DND-41 (cell line): ENCODE measurements around the gene ADGRA3.

Experiments
- ATAC-seq: fragments of 200-7000 bp; cut with Tn5 transposase; 3 replicates; pipeline ENCODE4 v1.9.1; 2021; ENCODE audit warnings: low read depth; ENCODE audit not compliant: insufficient read depth
- DNase-seq: peaks from one replicate; pipeline ENCODE4 v3.0.0-alpha.2; 2020
- H2AFZ ChIP-seq: 2 replicates; pipeline ENCODE4 v1.6.0; 2012; ENCODE audit warnings: low read depth, low read length
- H3K27ac ChIP-seq: 2 replicates; pipeline ENCODE4 v1.5.1; 2012; ENCODE audit warnings: low read length, inconsistent platforms
- H3K27me3 ChIP-seq: fragments of 200-600 bp; sonication (generic); 2 replicates; pipeline ENCODE4 v1.6.0; 2012; ENCODE audit warnings: low read length, mild to moderate bottlenecking, inconsistent platforms; ENCODE audit not compliant: insufficient read depth, poor library complexity
- H3K36me3 ChIP-seq: 2 replicates; pipeline ENCODE4 v1.5.1; 2012; ENCODE audit warnings: low read length, inconsistent platforms; ENCODE audit not compliant: insufficient read depth
- H3K4me1 ChIP-seq: 2 replicates; pipeline ENCODE4 v1.5.1; 2012; ENCODE audit warnings: mild to moderate bottlenecking, low read length; ENCODE audit not compliant: insufficient read depth
- H3K4me2 ChIP-seq: 2 replicates; pipeline ENCODE4 v1.6.0; 2012; ENCODE audit warnings: mild to moderate bottlenecking, moderate library complexity, low read length, inconsistent platforms; ENCODE audit not compliant: insufficient read depth
- H3K4me3 ChIP-seq, 2 experiments: fragments of 200-600 bp in 1 of 2; shearing (Covaris generic) in 1 of 2; 2 replicates each; pipeline ENCODE4 v1.5.1; 2012 to 2016; ENCODE audit warnings: inconsistent platforms in 2 of 2, low read length in 2 of 2, mild to moderate bottlenecking in 2 of 2, low read depth in 1 of 2, moderate library complexity in 1 of 2
- H3K79me2 ChIP-seq: 2 replicates; pipeline ENCODE4 v1.6.0; 2012; ENCODE audit warnings: low read length, inconsistent platforms; ENCODE audit not compliant: insufficient read depth
- H3K9ac ChIP-seq: 2 replicates; pipeline ENCODE4 v1.6.0; 2012; ENCODE audit warnings: low read depth, mild to moderate bottlenecking, inconsistent platforms, low read length, moderate library complexity
- H3K9me3 ChIP-seq: 2 replicates; pipeline ENCODE4 v1.5.1; 2012; ENCODE audit warnings: low read length, moderate library complexity, mild to moderate bottlenecking, inconsistent platforms; ENCODE audit not compliant: insufficient read depth, severe bottlenecking
- H4K20me1 ChIP-seq: 2 replicates; pipeline ENCODE4 v1.6.0; 2012; ENCODE audit warnings: low read length; ENCODE audit not compliant: insufficient read depth
- EZH2 ChIP-seq: IDR thresholded peaks from 3 replicates; pipeline ENCODE4 v1.6.1; 2012; ENCODE audit warnings: borderline replicate concordance, low read depth, mild to moderate bottlenecking, moderate library complexity, low read length, inconsistent platforms; ENCODE audit not compliant: severe bottlenecking
- TF ChIP-seq, protein P1 (sequence below): IDR thresholded peaks from 2 replicates; pipeline ENCODE4 v1.5.1; 2012; ENCODE audit warnings: borderline replicate concordance, low read length, moderate library complexity, mild to moderate bottlenecking; ENCODE audit not compliant: poor library complexity, severe bottlenecking; ENCODE audit errors: extremely low read depth

The ADGRA3 gene

DNA sequence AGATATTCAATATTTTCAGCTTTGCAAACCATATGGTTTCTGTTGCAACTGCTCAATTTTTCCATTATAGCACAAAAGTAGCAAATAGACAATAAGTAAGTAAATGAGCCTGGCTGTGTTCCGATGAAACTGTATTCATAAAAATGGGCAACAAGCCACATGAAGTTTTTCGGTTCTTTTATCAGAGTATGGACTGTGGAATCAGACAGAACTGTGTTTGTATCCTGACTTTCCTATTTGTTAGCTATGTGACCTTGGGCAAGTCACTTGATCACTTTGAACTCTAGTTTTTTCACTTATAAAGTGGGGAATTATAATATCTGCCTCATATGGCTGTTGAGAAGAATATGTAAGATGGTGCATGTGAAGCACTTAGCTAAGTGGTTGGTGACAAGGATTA is 23.4 kb upstream of the ADGRA3 start:
- no peak overlapping the region for H3K4me2 ChIP-seq
- H3K79me2 ChIP-seq, result no peaks in the 10 kb centered on the region
- no peak overlapping the region for H3K4me3 ChIP-seq
- no peaks in the 10 kb centered on the region for H3K36me3 ChIP-seq
- H3K4me1 ChIP-seq, result no peaks in the 10 kb centered on the region
- DNase-seq (no peak), ATAC-seq (no peak)
- no peak overlapping the region for H2AFZ ChIP-seq
- peaks cover 8% of the 10 kb centered on the region for H3K9me3 ChIP-seq
- no peak overlapping the region for H3K27ac ChIP-seq
- H3K27me3 ChIP-seq, result no peaks in the 10 kb centered on the region
- H3K9ac ChIP-seq, result no peak overlapping the region
- no peaks in the 10 kb centered on the region for H4K20me1 ChIP-seq
- TF ChIP-seq, protein P1, sequence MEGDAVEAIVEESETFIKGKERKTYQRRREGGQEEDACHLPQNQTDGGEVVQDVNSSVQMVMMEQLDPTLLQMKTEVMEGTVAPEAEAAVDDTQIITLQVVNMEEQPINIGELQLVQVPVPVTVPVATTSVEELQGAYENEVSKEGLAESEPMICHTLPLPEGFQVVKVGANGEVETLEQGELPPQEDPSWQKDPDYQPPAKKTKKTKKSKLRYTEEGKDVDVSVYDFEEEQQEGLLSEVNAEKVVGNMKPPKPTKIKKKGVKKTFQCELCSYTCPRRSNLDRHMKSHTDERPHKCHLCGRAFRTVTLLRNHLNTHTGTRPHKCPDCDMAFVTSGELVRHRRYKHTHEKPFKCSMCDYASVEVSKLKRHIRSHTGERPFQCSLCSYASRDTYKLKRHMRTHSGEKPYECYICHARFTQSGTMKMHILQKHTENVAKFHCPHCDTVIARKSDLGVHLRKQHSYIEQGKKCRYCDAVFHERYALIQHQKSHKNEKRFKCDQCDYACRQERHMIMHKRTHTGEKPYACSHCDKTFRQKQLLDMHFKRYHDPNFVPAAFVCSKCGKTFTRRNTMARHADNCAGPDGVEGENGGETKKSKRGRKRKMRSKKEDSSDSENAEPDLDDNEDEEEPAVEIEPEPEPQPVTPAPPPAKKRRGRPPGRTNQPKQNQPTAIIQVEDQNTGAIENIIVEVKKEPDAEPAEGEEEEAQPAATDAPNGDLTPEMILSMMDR, result no peak
- no peak for TF ChIP-seq EZH2

DNA sequence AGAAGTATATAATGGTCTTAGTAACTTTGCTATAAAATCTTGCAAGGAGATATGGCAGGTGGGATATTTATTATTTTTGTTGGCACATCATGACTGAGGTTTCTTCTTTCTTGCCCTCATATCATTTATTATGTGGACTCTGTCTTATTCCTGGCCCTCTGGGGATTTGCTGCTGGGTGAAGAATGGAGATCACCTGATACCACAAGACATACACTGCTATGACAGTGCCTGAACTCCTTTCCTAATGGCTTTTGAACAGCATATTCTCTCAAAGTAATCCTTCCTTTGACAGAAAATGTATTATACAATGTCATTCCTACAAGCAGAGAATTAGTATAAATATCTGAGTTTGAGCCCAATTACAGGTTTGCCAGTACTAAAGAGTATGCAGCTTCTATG is 22.0 kb upstream of the ADGRA3 start:
- Histone ChIP-seq H4K20me1 (no peaks in the 10 kb centered on the region), H3K27ac (no peak overlapping the region), H3K9me3 (peaks cover 13% of the 10 kb centered on the region), H3K4me1 (no peaks in the 10 kb centered on the region), H3K27me3 (no peaks in the 10 kb centered on the region), H3K9ac (no peak overlapping the region), H3K36me3 (no peaks in the 10 kb centered on the region), H3K4me2 (no peak overlapping the region), H3K79me2 (no peaks in the 10 kb centered on the region), H3K4me3 (no peak overlapping the region), H2AFZ (no peak overlapping the region)
- DNase-seq (no peak), ATAC-seq (no peak)
- TF ChIP-seq, protein P1, result no peak
- no peak for TF ChIP-seq EZH2

DNA sequence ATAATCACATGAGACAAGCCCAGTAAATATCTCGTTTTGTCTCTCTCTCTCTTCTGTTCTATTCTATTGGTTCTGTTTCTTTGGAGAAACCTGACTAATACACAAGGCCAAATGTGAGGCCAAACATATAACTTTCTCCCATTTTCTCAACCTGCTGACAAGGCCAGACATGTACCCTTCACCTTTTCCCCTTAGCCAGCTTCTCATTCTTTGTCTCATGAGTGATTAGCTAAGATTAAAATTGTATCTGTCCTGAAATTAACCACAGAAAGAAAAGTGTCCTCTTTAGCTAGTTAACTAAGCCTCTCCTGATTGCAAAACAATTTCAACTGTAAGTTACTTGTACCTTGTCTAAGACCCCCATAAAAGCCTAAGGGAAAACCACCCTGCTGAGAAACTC is 18.5 kb upstream of the ADGRA3 start:
- Histone ChIP-seq H3K27ac (no peak overlapping the region), H3K4me3 (no peak overlapping the region), H3K79me2 (no peaks in the 10 kb centered on the region), H3K36me3 (no peaks in the 10 kb centered on the region), H3K9ac (no peak overlapping the region), H3K4me1 (no peaks in the 10 kb centered on the region), H4K20me1 (no peaks in the 10 kb centered on the region), H3K9me3 (peaks cover 13% of the 10 kb centered on the region), H3K4me2 (no peak overlapping the region), H3K27me3 (no peaks in the 10 kb centered on the region), H2AFZ (no peak overlapping the region)
- DNase-seq, result no peak
- TF ChIP-seq, protein P1, result no peak
- no peak for TF ChIP-seq EZH2
- ATAC-seq, result no peak

DNA sequence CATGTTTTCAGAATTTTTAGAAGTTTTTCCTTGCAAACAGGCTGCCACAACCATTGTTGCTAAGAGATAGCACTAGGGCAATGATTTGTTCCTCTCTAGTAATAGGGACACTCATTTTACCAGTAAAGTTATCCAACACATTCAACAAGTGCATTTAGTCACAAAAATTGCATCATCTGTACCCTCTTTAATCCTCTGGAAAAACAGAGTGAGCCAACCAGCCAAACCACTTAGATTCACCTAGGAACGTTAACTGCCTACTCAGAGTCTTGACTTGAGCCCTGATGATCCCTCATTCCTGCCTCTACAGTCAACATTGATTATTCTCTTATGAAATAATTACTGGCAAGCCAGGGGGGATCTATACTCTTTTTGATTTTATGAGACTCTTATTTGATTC is 17.0 kb upstream of the ADGRA3 start:
- ATAC-seq, result no peak
- H3K4me3 ChIP-seq, result no peak overlapping the region
- no peaks in the 10 kb centered on the region for H4K20me1 ChIP-seq
- no peaks in the 10 kb centered on the region for H3K27me3 ChIP-seq
- no peak overlapping the region for H2AFZ ChIP-seq
- no peaks in the 10 kb centered on the region for H3K36me3 ChIP-seq
- peaks cover 13% of the 10 kb centered on the region for H3K9me3 ChIP-seq
- H3K27ac ChIP-seq, result no peak overlapping the region
- H3K4me1 ChIP-seq, result no peaks in the 10 kb centered on the region
- DNase-seq, result no peak
- TF ChIP-seq, protein P1, result no peak
- H3K9ac ChIP-seq, result no peak overlapping the region
- H3K4me2 ChIP-seq, result no peak overlapping the region
- H3K79me2 ChIP-seq, result no peaks in the 10 kb centered on the region
